ENCODE data around the gene PTMA. TPM values are rescaled to one million over a fixed set of nuclear protein-coding genes. Genes with fewer than 3 reads are reported as not detected.

Gene PTMA
- total RNA-seq, 4 donors from 2014 or later = 631 to 1,160 (median 1,099) TPM

- Histone ChIP-seq H3K36me3 (no peaks in the 10 kb centered on the region), H3K27ac (peak overlapping the region; percentile 87 to 96 (median 91)), H3K4me1 (peaks cover 9 to 26% of the 10 kb centered on the region in 2 donors), H3K27me3 (no peaks in the 10 kb centered on the region), H3K9me3 (no peaks in the 10 kb centered on the region), H3K4me3 (replicated peaks in 1 of 3) (peak overlapping the region in 2 of 3 donors; percentile 35 to 50)
- intact Hi-C loops (cut with DNase I) = no loop called here
- WGBS, 2 donors = 18 to 31% methylated on average over 14 to 20 of the region's 79 CpGs
- TF ChIP-seq CTCF (IDR thresholded peaks at IDR 0.05) = no peak
- peak in 1 of 2 donors; percentile 84 for TF ChIP-seq POLR2A (IDR thresholded peaks at IDR 0.05)
- peak; percentile 88 to 91 for DNase-seq
These were observed 27.1 kb upstream of the PTMA start for GRCh38 chr2:231680992-231681852.

GRCh38 chr2:231682603-231683291 is 25.6 kb upstream of the PTMA start:
- intact Hi-C loops (cut with DNase I) = no loop called here
- no peak for DNase-seq
- Histone ChIP-seq H3K4me3 (replicated peaks in 1 of 3) (no peak overlapping the region), H3K27ac (no peak overlapping the region), H3K27me3 (no peaks in the 10 kb centered on the region), H3K36me3 (no peaks in the 10 kb centered on the region), H3K9me3 (no peaks in the 10 kb centered on the region), H3K4me1 (peaks cover 9 to 22% of the 10 kb centered on the region in 2 donors)
- 97% methylated on average over 10 to 11 of the region's 11 CpGs for WGBS, 2 donors
- TF ChIP-seq CTCF (IDR thresholded peaks at IDR 0.05) = no peak
- no peak for TF ChIP-seq POLR2A (IDR thresholded peaks at IDR 0.05)

GRCh38 chr2:231683292-231684235 is 24.8 kb upstream of the PTMA start:
- no peaks in the 10 kb centered on the region for H3K36me3 ChIP-seq
- TF ChIP-seq POLR2A (IDR thresholded peaks at IDR 0.05) (no peak), CTCF (IDR thresholded peaks at IDR 0.05) (no peak)
- 89 to 94% methylated on average over 6 to 7 of the region's 8 CpGs for WGBS, 2 donors
- no peaks in the 10 kb centered on the region for H3K27me3 ChIP-seq
- H3K9me3 ChIP-seq = no peaks in the 10 kb centered on the region
- peaks cover 9 to 20% of the 10 kb centered on the region in 2 donors for H3K4me1 ChIP-seq
- no peak for DNase-seq
- no peak overlapping the region for H3K27ac ChIP-seq
- H3K4me3 ChIP-seq (replicated peaks in 1 of 3) = no peak overlapping the region
- intact Hi-C loops (cut with DNase I) = no loop called here

- WGBS, 2 donors = 48 to 50% methylated on average over 14 to 17 of the region's 22 CpGs
- Histone ChIP-seq H3K27ac (no peak overlapping the region), H3K4me1 (peaks cover 9 to 20% of the 10 kb centered on the region in 2 donors), H3K36me3 (no peaks in the 10 kb centered on the region), H3K27me3 (no peaks in the 10 kb centered on the region), H3K4me3 (replicated peaks in 1 of 3) (no peak overlapping the region), H3K9me3 (no peaks in the 10 kb centered on the region)
- peak; percentile 87 to 94 for DNase-seq
- TF ChIP-seq POLR2A (IDR thresholded peaks at IDR 0.05) (no peak), CTCF (IDR thresholded peaks at IDR 0.05) (no peak)
- intact Hi-C loops (cut with DNase I) = no loop called here
These were observed 23.8 kb upstream of the PTMA start for GRCh38 chr2:231684314-231685223.

Measured in thyroid gland (tissue), 4 donors.